HG02852 (cell line): Measurements from ENCODE around the gene FEN1.

Experiments
- ATAC-seq: cut with Tn5 transposase; IDR thresholded peaks from one replicate; pipeline ENCODE4 v1.9.1; 2021; ENCODE audit warnings: mild to moderate bottlenecking, moderate library complexity; ENCODE audit not compliant: unreplicated experiment

FEN1 gene

GRCh38 chr11:61792310-61793082, at the start of gene FEN1, which contains the start of gene TMEM258:
TSS of gene FEN1 (plus strand) at chr11:61792911. CDS start at chr11:61795362, 2,451 bp downstream.
TSS of gene TMEM258 (minus strand) at chr11:61792599. CDS start at chr11:61792558, 41 bp downstream.
- ATAC-seq, result peak; percentile 84

GRCh38 chr11:61743486-61744095, 49.1 kb upstream of the FEN1 start:
- ATAC-seq, result no peak

GRCh38 chr11:61744181-61744580, 48.5 kb upstream of the FEN1 start:
- ATAC-seq, result no peak

- no peak for ATAC-seq
These were observed 48.0 kb upstream of the FEN1 start for GRCh38 chr11:61744609-61745156.

- ATAC-seq, result no peak
These were observed 46.8 kb upstream of the FEN1 start for GRCh38 chr11:61745781-61746441.

GRCh38 chr11:61746442-61747191, 46.1 kb upstream of the FEN1 start:
- ATAC-seq, result no peak

GRCh38 chr11:61747192-61747966, 45.3 kb upstream of the FEN1 start:
- no peak for ATAC-seq

GRCh38 chr11:61747967-61748285, 44.8 kb upstream of the FEN1 start:
- no peak for ATAC-seq

GRCh38 chr11:61749591-61750217, 43.0 kb upstream of the FEN1 start:
- ATAC-seq, result no peak

- ATAC-seq, result no peak
These were observed 42.0 kb upstream of the FEN1 start for GRCh38 chr11:61750631-61751273.

- ATAC-seq, result no peak
These were observed 41.3 kb upstream of the FEN1 start for GRCh38 chr11:61751384-61751783.

GRCh38 chr11:61752117-61752924, 40.4 kb upstream of the FEN1 start, which contains the start of gene MYRF:
TSS of gene MYRF (plus strand) at chr11:61752636. CDS start at chr11:61752745, 109 bp downstream.
- no peak for ATAC-seq

- no peak for ATAC-seq
These were observed 39.7 kb upstream of the FEN1 start for GRCh38 chr11:61752925-61753521.

GRCh38 chr11:61753672-61754071, 39.0 kb upstream of the FEN1 start:
- ATAC-seq, result no peak

GRCh38 chr11:61754534-61755482, 37.9 kb upstream of the FEN1 start:
- ATAC-seq, result no peak

GRCh38 chr11:61756147-61756451, 36.6 kb upstream of the FEN1 start:
- ATAC-seq, result no peak
